Lower leg skin (tissue), 4 donors: ENCODE data around the gene WDFY2. TPM values are rescaled to one million over a fixed set of nuclear protein-coding genes. Genes with fewer than 3 reads are reported as not detected.

Experiments
- DNase-seq, 2 donors: peaks; one replicate each; pipeline ENCODE4 v3.0.0-alpha.2; 2019; ENCODE audit warnings: low spot score in 2 of 2
- H3K4me3 ChIP-seq: fragments of 200-600 bp; sonication (generic); 2 replicates; pipeline ENCODE4 v1.5.1; 2017; ENCODE audit warnings: mild to moderate bottlenecking, low read depth; ENCODE audit not compliant: poor library complexity, severe bottlenecking
- CTCF ChIP-seq, 3 donors: fragments of 450-650 bp; IDR thresholded peaks; one replicate each; pipeline ENCODE4 v1.5.1; 2016; ENCODE audit warnings: antibody characterized with exemption in 3 of 3, mild to moderate bottlenecking in 3 of 3, moderate library complexity in 2 of 3
- POLR2A ChIP-seq, 2 donors: fragments of 450-650 bp; IDR thresholded peaks; one replicate each; pipeline ENCODE4 v1.6.1; 2016 to 2017; ENCODE audit warnings: antibody characterized with exemption in 2 of 2, mild to moderate bottlenecking in 1 of 2, moderate library complexity in 1 of 2
- WGBS, 2 donors: methylation state at CpG; one replicate each; pipeline ENCODE4 v1.1.5; 2018; 5-methylcytosine and 5-hydroxymethylcytosine counted together
- intact Hi-C: fragments of 100-400 bp; cut with DNase I; formaldehyde crosslinking; loops from one replicate; pipeline ENCODE4 v1.15.0; 2023; ENCODE audit warnings: low total_unique reads
- total RNA-seq, 4 donors: library from RNA; depleted of rRNA; stranded (reverse); fragments of >200 nt; gene quantifications; one replicate each; pipeline ENCODE4 v1.1.0, GENCODE V29; 2016

WDFY2 gene
- total RNA-seq, 4 donors from 2014 or later = 20.1 to 40.3 (median 22.4) TPM

DNA sequence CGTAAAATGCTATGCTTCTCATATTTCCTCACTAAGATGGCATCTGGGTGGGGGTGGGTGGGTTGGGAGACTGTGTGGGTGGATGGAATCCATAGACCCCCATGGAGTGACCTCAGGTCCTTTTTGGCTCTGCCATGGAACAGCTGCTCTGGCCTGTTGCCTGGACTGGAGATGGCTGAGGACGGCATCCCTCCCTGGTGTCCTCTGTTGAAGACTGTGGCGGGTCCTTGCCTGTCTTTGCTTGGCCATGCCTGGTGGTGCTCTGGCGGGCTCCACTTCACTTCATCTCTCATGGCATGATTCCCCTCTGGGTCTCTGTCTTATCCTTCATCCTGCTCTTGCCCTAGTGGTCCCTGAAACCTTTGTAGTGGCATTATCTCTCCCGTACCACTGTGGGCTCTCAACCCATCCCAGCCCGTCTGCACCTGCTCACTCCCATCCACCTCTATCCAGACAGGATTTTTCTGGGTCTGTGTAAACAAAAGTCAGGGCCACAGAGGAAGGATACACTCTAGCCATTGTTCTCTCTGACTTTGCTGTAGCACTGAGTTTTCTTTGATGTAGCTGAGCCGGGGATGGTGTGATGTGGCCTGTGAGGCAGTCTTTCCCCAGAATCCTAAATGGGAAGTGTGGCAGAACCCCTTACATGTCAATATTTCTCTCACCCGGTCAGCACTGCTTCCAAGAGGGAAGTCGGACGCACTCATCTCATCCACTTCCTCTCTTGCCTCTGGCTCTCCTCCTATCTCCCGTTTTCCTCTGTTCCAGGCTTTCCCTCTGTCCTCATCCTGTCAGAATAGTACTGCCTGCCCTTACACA is 36.1 kb downstream of the WDFY2 start:
- H3K4me3 ChIP-seq = no peak overlapping the region
- DNase-seq = no peak
- no peak for TF ChIP-seq CTCF (IDR thresholded peaks at IDR 0.05)
- no peak for TF ChIP-seq POLR2A (IDR thresholded peaks at IDR 0.05)
- WGBS, 2 donors = 62 to 65% methylated on average over 11 of the region's 11 CpGs
- intact Hi-C loops = no loop called here

GRCh38 chr13:51621602-51622001 is 37.3 kb downstream of the WDFY2 start:
- no peak for DNase-seq
- intact Hi-C loops = no loop called here
- no peak for TF ChIP-seq POLR2A (IDR thresholded peaks at IDR 0.05)
- H3K4me3 ChIP-seq = no peak overlapping the region
- 50 to 67% methylated on average over 2 of the region's 2 CpGs for WGBS, 2 donors

- no peak for DNase-seq
- intact Hi-C loops = no loop called here
- 33 to 44% methylated on average over 2 of the region's 2 CpGs for WGBS, 2 donors
- no peak overlapping the region for H3K4me3 ChIP-seq
- TF ChIP-seq POLR2A (IDR thresholded peaks at IDR 0.05) (no peak), CTCF (IDR thresholded peaks at IDR 0.05) (no peak)
These were observed 39.2 kb downstream of the WDFY2 start for GRCh38 chr13:51623473-51623872.

DNA sequence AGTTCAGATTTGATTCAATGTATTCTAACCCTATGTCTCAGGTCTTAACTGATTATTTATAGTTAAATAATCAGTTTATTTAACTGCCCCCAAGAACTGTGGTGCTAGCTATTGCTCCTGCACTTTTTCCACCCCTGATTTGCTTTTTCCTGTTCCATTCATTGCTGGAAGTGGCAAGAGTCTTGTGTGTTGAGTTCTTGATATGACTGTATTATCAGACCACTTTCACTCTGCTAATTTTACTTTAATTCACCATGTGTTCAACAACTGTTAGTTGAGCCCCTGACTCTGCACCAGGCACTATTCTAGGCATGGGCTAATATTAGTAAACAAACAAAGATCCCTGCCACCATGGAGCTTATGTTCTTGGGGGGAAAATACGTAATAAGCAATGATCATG is 39.9 kb downstream of the WDFY2 start:
- 96% methylated on average over 1 of the region's 1 CpG for WGBS, 2 donors
- H3K4me3 ChIP-seq = no peak overlapping the region
- intact Hi-C loops = no loop called here
- no peak for DNase-seq
- TF ChIP-seq CTCF (IDR thresholded peaks at IDR 0.05) = no peak
- TF ChIP-seq POLR2A (IDR thresholded peaks at IDR 0.05) = no peak

GRCh38 chr13:51624695-51625345 is 40.6 kb downstream of the WDFY2 start:
- no peak for TF ChIP-seq POLR2A (IDR thresholded peaks at IDR 0.05)
- TF ChIP-seq CTCF (IDR thresholded peaks at IDR 0.05) = no peak
- no peak for DNase-seq
- WGBS, 2 donors = 66 to 73% methylated on average over 3 of the region's 3 CpGs
- H3K4me3 ChIP-seq = no peak overlapping the region
- intact Hi-C loops = no loop called here

- no peak overlapping the region for H3K4me3 ChIP-seq
- TF ChIP-seq POLR2A (IDR thresholded peaks at IDR 0.05) (no peak), CTCF (IDR thresholded peaks at IDR 0.05) (no peak)
- 56 to 58% methylated on average over 7 of the region's 7 CpGs for WGBS, 2 donors
- DNase-seq = no peak
- intact Hi-C loops = no loop called here
These were observed 41.5 kb downstream of the WDFY2 start for GRCh38 chr13:51625555-51626345.
